HepG2 (cell line): ENCODE results near the gene GSTM1.

Source experiments
- JUND ChIP-seq: sonication (generic); formaldehyde crosslinking; IDR thresholded peaks from 2 replicates; pipeline ENCODE4 v1.8.0; 2022; ENCODE audit warnings: mild to moderate bottlenecking, missing genetic modification reagents
- MTA3 ChIP-seq: sonication (generic); formaldehyde crosslinking; IDR thresholded peaks from 2 replicates; pipeline ENCODE4 v1.4.0; 2020; ENCODE audit warnings: missing genetic modification reagents
- RFX1 ChIP-seq: fragments of 450-650 bp; IDR thresholded peaks from 2 replicates; pipeline ENCODE4 v1.6.1; 2017
- RNF219 ChIP-seq: sonication (generic); formaldehyde crosslinking; IDR thresholded peaks from 2 replicates; pipeline ENCODE4 v1.5.0; 2020; ENCODE audit warnings: mild to moderate bottlenecking, missing genetic modification reagents
- TAF1 ChIP-seq: sonication (generic); formaldehyde crosslinking; IDR thresholded peaks from 2 replicates; pipeline ENCODE4 v1.4.0; 2020; ENCODE audit warnings: missing genetic modification reagents
- ZHX1 ChIP-seq: sonication (generic); formaldehyde crosslinking; IDR thresholded peaks from 2 replicates; pipeline ENCODE4 v1.8.1; 2022; ENCODE audit warnings: low read depth, mild to moderate bottlenecking, missing genetic modification reagents
- ZNF136 ChIP-seq: sonication (generic); formaldehyde crosslinking; IDR thresholded peaks from 2 replicates; pipeline ENCODE4 v1.8.1; 2022; ENCODE audit warnings: low read depth, mild to moderate bottlenecking, moderate library complexity, missing genetic modification reagents
- ZNF33A ChIP-seq: sonication (generic); formaldehyde crosslinking; IDR thresholded peaks from 2 replicates; pipeline ENCODE4 v1.5.1; 2020; ENCODE audit warnings: missing genetic modification reagents, mild to moderate bottlenecking, moderate library complexity, borderline replicate concordance
- TF ChIP-seq, protein P1 (sequence below): sonication (generic); formaldehyde crosslinking; IDR thresholded peaks from 2 replicates; pipeline ENCODE4 v1.9.0; 2022; ENCODE audit warnings: missing genetic modification reagents, mild to moderate bottlenecking, borderline replicate concordance
- TF ChIP-seq, protein P2 (sequence below): sonication (generic); formaldehyde crosslinking; IDR thresholded peaks from 2 replicates; pipeline ENCODE4 v1.9.0; 2021; ENCODE audit warnings: missing genetic modification reagents, borderline replicate concordance

DNA sequence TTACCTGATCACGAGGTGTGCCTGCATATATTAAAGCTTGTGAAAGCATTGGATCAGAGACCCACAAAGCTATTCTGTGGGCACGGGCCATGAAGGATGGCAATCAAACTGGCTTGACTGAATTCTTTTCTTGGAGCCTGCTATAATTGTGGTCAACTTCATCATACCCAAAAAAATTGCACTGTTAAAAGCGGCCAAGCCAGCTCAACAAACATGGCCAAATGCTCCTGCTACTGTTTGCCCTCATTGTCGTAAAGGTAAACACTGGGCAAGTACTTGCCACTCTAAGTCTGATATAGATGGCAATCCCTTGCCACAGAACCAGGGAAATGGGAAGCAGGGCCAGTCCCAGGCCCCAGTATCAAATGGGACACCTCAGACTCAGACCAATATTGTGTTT is 17.8 kb downstream of the GSTM1 start:
- TF ChIP-seq MTA3: no peak
- no peak for TF ChIP-seq ZNF136 (CRISPR knock-in tag)
- TF ChIP-seq ZNF33A: no peak
- TF ChIP-seq, protein P1, sequence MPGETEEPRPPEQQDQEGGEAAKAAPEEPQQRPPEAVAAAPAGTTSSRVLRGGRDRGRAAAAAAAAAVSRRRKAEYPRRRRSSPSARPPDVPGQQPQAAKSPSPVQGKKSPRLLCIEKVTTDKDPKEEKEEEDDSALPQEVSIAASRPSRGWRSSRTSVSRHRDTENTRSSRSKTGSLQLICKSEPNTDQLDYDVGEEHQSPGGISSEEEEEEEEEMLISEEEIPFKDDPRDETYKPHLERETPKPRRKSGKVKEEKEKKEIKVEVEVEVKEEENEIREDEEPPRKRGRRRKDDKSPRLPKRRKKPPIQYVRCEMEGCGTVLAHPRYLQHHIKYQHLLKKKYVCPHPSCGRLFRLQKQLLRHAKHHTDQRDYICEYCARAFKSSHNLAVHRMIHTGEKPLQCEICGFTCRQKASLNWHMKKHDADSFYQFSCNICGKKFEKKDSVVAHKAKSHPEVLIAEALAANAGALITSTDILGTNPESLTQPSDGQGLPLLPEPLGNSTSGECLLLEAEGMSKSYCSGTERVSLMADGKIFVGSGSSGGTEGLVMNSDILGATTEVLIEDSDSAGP (CRISPR knock-in tag): no peak
- no peak for TF ChIP-seq RNF219 (CRISPR knock-in tag)
- TF ChIP-seq ZHX1 (CRISPR knock-in tag): no peak
- TF ChIP-seq JUND (CRISPR knock-in tag): no peak
- TF ChIP-seq, protein P2, sequence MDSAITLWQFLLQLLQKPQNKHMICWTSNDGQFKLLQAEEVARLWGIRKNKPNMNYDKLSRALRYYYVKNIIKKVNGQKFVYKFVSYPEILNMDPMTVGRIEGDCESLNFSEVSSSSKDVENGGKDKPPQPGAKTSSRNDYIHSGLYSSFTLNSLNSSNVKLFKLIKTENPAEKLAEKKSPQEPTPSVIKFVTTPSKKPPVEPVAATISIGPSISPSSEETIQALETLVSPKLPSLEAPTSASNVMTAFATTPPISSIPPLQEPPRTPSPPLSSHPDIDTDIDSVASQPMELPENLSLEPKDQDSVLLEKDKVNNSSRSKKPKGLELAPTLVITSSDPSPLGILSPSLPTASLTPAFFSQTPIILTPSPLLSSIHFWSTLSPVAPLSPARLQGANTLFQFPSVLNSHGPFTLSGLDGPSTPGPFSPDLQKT: no peak
- no peak for TF ChIP-seq RFX1
- TF ChIP-seq TAF1 (CRISPR knock-in tag): no peak
